DOHH2 (cell line): Measurements from ENCODE around the gene MGLL.
A peak's percentile ranks its signal among the peaks of the same experiment; 100 is the strongest.

Experiments used
- H3F3A ChIP-seq: fragments of 200-600 bp; sonication (generic), shearing (Covaris generic); 2 replicates; pipeline ENCODE4 v1.6.0; 2016; ENCODE audit warnings: antibody characterized with exemption, mild to moderate bottlenecking; ENCODE audit not compliant: control insufficient read depth, insufficient read depth
- H3K27ac ChIP-seq: fragments of 200-600 bp; sonication (generic); 2 replicates; pipeline ENCODE4 v1.5.1; 2014; ENCODE audit warnings: low read depth, mild to moderate bottlenecking, low read length, moderate library complexity
- H3K27me3 ChIP-seq: fragments of 200-600 bp; sonication (generic); 2 replicates; pipeline ENCODE4 v1.6.1; 2014; ENCODE audit warnings: mild to moderate bottlenecking, low read length, mixed read lengths; ENCODE audit not compliant: control insufficient read depth
- H3K36me3 ChIP-seq: fragments of 200-600 bp; sonication (generic); 2 replicates; pipeline ENCODE4 v1.6.1; 2014; ENCODE audit warnings: mild to moderate bottlenecking, low read length, moderate library complexity, mixed read lengths; ENCODE audit not compliant: control insufficient read depth
- H3K4me1 ChIP-seq: fragments of 200-600 bp; sonication (generic); 2 replicates; pipeline ENCODE4 v1.6.1; 2014; ENCODE audit warnings: mild to moderate bottlenecking, low read length, mixed read lengths; ENCODE audit not compliant: control insufficient read depth
- H3K4me2 ChIP-seq: fragments of 200-600 bp; sonication (generic); 2 replicates; pipeline ENCODE4 v1.6.0; 2014; ENCODE audit warnings: mild to moderate bottlenecking, low read length, moderate library complexity
- H3K4me3 ChIP-seq: fragments of 200-600 bp; sonication (generic); 2 replicates; pipeline ENCODE4 v1.5.1; 2014; ENCODE audit warnings: mild to moderate bottlenecking, low read length, mixed read lengths
- H3K79me2 ChIP-seq: fragments of 200-600 bp; sonication (generic); 2 replicates; pipeline ENCODE4 v1.6.1; 2014; ENCODE audit warnings: mild to moderate bottlenecking, low read length, mixed read lengths; ENCODE audit not compliant: control insufficient read depth
- H3K9me2 ChIP-seq: fragments of 200-600 bp; sonication (generic); replicated peaks from 2 replicates; pipeline ENCODE4 v1.6.1; 2014; ENCODE audit warnings: mild to moderate bottlenecking, low read length, mixed read lengths; ENCODE audit not compliant: control insufficient read depth
- H3K9me3 ChIP-seq: fragments of 200-600 bp; sonication (generic); 2 replicates; pipeline ENCODE4 v1.6.1; 2014; ENCODE audit warnings: antibody characterized with exemption, low read length, mixed read lengths; ENCODE audit not compliant: control insufficient read depth, insufficient read depth
- H4K20me1 ChIP-seq: fragments of 200-600 bp; sonication (generic); 2 replicates; pipeline ENCODE4 v1.6.0; 2014; ENCODE audit warnings: low read depth, mild to moderate bottlenecking, antibody characterized with exemption, low read length, moderate library complexity; ENCODE audit not compliant: control insufficient read depth, insufficient read depth
- EZH2phosphoT487 ChIP-seq: fragments of 200-600 bp; sonication (generic); IDR thresholded peaks from 2 replicates; pipeline ENCODE4 v1.6.1; 2017; ENCODE audit warnings: borderline replicate concordance, mild to moderate bottlenecking, antibody characterized with exemption, low read length, moderate library complexity, mixed read lengths
- TF ChIP-seq, protein P1 (sequence below): fragments of 200-600 bp; sonication (generic); IDR thresholded peaks from one replicate; pipeline ENCODE4 v1.5.1; 2014; ENCODE audit warnings: antibody characterized with exemption, mild to moderate bottlenecking, low read depth, low read length; ENCODE audit not compliant: poor library complexity, severe bottlenecking

The MGLL gene

DNA sequence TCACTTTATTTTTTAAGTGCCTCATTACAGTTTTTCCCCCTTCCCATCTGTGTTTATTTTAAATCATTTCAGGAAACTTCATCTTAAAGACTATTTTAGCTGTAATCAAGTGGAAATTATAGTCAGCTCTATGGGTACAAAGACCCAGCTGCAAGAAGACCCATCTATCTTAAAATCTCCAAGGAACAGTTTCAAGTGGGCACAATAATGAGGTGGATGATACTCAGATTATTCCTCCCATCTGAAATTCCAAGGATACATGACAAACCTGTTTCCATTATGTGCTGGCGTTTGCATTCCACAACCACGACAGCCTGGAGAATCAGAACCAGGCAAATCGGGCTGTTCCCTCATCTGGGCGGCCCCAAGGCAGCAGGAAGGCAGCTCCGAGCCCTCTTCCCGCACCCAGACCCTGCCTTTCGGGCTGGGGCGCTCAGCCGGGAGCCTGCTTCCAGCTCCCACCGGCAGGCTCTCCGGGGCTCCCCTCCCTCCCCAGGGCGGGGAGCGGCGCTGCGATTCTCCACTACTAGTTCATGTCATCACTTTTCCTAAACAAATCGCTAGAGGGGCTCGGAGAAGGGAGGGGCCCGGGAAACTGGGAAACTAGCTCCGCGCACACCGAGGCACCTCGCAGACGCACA lies at the start of gene MGLL:
MGLL (minus strand) TSS at position 475 of the 641 bp plus-strand sequence; CDS start at position 278, 197 bp downstream.
- no peaks in the 10 kb centered on the region for H3F3A ChIP-seq
- no peaks in the 10 kb centered on the region for H3K9me2 ChIP-seq
- no peaks in the 10 kb centered on the region for H3K79me2 ChIP-seq
- H3K9me3 ChIP-seq: no peaks in the 10 kb centered on the region
- no peaks in the 10 kb centered on the region for H3K36me3 ChIP-seq
- H3K4me3 ChIP-seq: peak within 1 kb of the TSS; percentile 34
- peak within 1 kb of the TSS; percentile 38 for H3K4me2 ChIP-seq
- H3K4me1 ChIP-seq: no peaks in the 10 kb centered on the region; the same call in 1 of the 2 replicates
- H3K27me3 ChIP-seq: peaks cover 51% of the 10 kb centered on the region
- H4K20me1 ChIP-seq: no peaks in the 10 kb centered on the region; the same call in 1 of the 2 replicates
- no peak within 1 kb of the TSS for H3K27ac ChIP-seq
- TF ChIP-seq EZH2phosphoT487: no peak

DNA sequence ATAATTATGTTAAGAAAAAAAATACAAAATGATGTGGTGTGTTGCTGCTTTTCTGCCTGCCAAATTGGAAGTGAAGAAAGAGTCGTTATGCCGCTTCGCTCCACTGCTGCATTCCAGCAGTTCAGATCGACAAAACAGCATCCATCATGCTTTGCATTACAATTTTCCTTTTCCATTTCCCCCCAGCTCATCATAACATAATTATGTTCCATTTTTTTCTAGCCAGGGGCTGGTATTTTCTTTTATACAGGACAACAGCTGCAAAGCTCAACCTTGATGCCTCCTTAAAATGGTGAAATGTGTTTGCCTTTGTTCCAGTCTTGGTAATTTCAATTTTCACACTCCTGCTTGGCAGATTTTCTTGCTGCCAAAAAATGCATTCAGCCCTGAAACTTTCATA lies 47.8 kb upstream of the MGLL start:
- H3K36me3 ChIP-seq: no peaks in the 10 kb centered on the region
- no peaks in the 10 kb centered on the region for H3K9me2 ChIP-seq
- H3K4me1 ChIP-seq: no peaks in the 10 kb centered on the region
- H3K9me3 ChIP-seq: no peaks in the 10 kb centered on the region
- TF ChIP-seq EZH2phosphoT487: no peak
- TF ChIP-seq, protein P1, sequence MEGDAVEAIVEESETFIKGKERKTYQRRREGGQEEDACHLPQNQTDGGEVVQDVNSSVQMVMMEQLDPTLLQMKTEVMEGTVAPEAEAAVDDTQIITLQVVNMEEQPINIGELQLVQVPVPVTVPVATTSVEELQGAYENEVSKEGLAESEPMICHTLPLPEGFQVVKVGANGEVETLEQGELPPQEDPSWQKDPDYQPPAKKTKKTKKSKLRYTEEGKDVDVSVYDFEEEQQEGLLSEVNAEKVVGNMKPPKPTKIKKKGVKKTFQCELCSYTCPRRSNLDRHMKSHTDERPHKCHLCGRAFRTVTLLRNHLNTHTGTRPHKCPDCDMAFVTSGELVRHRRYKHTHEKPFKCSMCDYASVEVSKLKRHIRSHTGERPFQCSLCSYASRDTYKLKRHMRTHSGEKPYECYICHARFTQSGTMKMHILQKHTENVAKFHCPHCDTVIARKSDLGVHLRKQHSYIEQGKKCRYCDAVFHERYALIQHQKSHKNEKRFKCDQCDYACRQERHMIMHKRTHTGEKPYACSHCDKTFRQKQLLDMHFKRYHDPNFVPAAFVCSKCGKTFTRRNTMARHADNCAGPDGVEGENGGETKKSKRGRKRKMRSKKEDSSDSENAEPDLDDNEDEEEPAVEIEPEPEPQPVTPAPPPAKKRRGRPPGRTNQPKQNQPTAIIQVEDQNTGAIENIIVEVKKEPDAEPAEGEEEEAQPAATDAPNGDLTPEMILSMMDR: no peak
- no peaks in the 10 kb centered on the region for H3K79me2 ChIP-seq
- no peak overlapping the region for H3K4me3 ChIP-seq
- H4K20me1 ChIP-seq: no peaks in the 10 kb centered on the region
- no peak overlapping the region for H3K4me2 ChIP-seq
- H3F3A ChIP-seq: no peaks in the 10 kb centered on the region
- no peak overlapping the region for H3K27ac ChIP-seq
- peaks cover 6% of the 10 kb centered on the region for H3K27me3 ChIP-seq

DNA sequence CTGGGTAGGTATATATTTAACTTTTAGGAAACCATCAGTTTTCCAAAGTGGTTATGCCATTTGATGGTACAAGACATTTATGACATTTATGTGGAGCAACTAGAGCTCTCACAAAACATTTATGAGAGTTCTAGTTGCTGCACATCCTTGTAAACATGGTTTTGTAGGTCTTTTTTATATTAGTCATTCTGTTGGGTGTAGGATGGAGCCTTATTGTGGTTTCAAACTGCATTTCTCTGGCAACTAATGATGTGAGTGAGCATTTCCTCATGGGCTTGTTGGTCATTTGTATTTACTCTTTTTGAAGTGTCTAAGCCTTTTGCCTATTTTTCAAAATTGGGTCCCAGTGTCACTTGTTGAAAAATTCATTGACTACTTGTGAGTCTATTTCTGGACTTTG lies 45.7 kb upstream of the MGLL start:
- H3K9me3 ChIP-seq: no peaks in the 10 kb centered on the region
- H3K9me2 ChIP-seq: no peaks in the 10 kb centered on the region
- no peaks in the 10 kb centered on the region for H4K20me1 ChIP-seq
- no peaks in the 10 kb centered on the region for H3K79me2 ChIP-seq
- no peak for TF ChIP-seq EZH2phosphoT487
- no peak overlapping the region for H3K4me2 ChIP-seq
- H3K27me3 ChIP-seq: peaks cover 6% of the 10 kb centered on the region
- no peaks in the 10 kb centered on the region for H3K4me1 ChIP-seq
- H3K27ac ChIP-seq: no peak overlapping the region
- no peaks in the 10 kb centered on the region for H3K36me3 ChIP-seq
- H3K4me3 ChIP-seq: no peak overlapping the region
- H3F3A ChIP-seq: no peaks in the 10 kb centered on the region

DNA sequence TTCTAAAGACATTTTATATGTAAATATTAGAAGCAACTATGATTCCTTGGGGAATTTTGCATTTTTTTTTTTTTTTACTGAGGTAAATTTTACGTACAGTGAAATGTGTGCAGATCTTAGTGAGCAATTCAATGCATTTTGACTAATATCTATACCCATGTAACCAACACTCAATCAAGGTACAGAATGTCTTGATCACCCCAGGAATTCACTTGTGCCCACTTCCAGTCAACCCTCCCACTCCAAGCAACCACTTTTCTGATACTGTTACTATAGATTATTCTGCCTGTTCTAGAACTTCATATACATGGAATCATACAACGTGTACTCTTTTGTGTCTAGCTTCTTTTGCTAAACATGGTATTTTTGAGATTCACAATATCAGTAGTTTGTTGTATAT lies 45.1 kb upstream of the MGLL start:
- H3K9me2 ChIP-seq: no peaks in the 10 kb centered on the region
- no peak overlapping the region for H3K27ac ChIP-seq
- peaks cover 6% of the 10 kb centered on the region for H3K27me3 ChIP-seq
- H4K20me1 ChIP-seq: no peaks in the 10 kb centered on the region
- no peaks in the 10 kb centered on the region for H3K36me3 ChIP-seq
- no peaks in the 10 kb centered on the region for H3K9me3 ChIP-seq
- H3K4me1 ChIP-seq: no peaks in the 10 kb centered on the region
- H3K4me3 ChIP-seq: no peak overlapping the region
- no peak overlapping the region for H3K4me2 ChIP-seq
- TF ChIP-seq EZH2phosphoT487: no peak
- TF ChIP-seq, protein P1: no peak
- H3K79me2 ChIP-seq: no peaks in the 10 kb centered on the region
- no peaks in the 10 kb centered on the region for H3F3A ChIP-seq
